ENCODE results near the gene TMOD2.

DNA sequence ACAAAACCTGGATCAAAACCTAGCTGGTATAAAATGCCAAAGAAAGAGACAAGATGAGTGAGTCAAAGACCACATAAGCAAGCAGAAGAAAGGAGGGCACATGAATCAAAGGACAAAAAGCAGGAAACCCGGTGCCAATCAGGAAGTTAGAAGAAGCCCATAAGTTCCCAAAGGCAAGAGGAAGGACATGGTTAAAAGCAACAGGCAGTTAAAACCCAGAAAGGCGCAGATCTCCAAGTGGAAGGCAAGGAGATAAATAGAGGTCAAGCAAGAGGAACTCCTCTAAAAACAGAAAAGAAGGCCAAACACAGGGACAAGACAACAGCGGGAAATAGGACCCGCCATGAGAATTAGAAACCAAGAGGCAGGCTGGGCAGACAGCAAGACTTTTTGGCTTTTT lies 4.4 kb downstream of the TMOD2 start:
- TF ChIP-seq, protein P1, sequence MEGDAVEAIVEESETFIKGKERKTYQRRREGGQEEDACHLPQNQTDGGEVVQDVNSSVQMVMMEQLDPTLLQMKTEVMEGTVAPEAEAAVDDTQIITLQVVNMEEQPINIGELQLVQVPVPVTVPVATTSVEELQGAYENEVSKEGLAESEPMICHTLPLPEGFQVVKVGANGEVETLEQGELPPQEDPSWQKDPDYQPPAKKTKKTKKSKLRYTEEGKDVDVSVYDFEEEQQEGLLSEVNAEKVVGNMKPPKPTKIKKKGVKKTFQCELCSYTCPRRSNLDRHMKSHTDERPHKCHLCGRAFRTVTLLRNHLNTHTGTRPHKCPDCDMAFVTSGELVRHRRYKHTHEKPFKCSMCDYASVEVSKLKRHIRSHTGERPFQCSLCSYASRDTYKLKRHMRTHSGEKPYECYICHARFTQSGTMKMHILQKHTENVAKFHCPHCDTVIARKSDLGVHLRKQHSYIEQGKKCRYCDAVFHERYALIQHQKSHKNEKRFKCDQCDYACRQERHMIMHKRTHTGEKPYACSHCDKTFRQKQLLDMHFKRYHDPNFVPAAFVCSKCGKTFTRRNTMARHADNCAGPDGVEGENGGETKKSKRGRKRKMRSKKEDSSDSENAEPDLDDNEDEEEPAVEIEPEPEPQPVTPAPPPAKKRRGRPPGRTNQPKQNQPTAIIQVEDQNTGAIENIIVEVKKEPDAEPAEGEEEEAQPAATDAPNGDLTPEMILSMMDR (conservative IDR thresholded peaks at IDR 0.05; ENCODE audit: low read length) = no peak
- no peak for TF ChIP-seq EZH2phosphoT487 (IDR thresholded peaks at IDR 0.05; ENCODE audit: borderline replicate concordance)

All from Loucy (cell line).